Osteocyte (in vitro differentiated cells): ENCODE results near the gene KIAA0586. TPM values are rescaled to one million over a fixed set of nuclear protein-coding genes. Genes with fewer than 3 reads are reported as not detected.

Source experiments
- DNase-seq: peaks from one replicate; pipeline ENCODE4 v3.0.0; 2021; ENCODE audit warnings: mixed read lengths; ENCODE audit not compliant: unreplicated experiment; ENCODE audit errors: extremely low spot score
- H3K27ac Mint-ChIP-seq: one replicate; pipeline ENCODE4 v1.8.0; 2021; ENCODE audit warnings: mild to moderate bottlenecking, mixed read lengths; ENCODE audit not compliant: unreplicated experiment
- H3K27me3 Mint-ChIP-seq: one replicate; pipeline ENCODE4 v1.8.0; 2021; ENCODE audit warnings: mixed read lengths; ENCODE audit not compliant: unreplicated experiment
- H3K36me3 Mint-ChIP-seq: one replicate; pipeline ENCODE4 v1.8.0; 2021; ENCODE audit warnings: mixed read lengths; ENCODE audit not compliant: unreplicated experiment
- H3K4me1 Mint-ChIP-seq: one replicate; pipeline ENCODE4 v1.8.0; 2021; ENCODE audit warnings: mixed read lengths; ENCODE audit not compliant: unreplicated experiment
- H3K4me3 Mint-ChIP-seq: one replicate; pipeline ENCODE4 v1.8.0; 2021; ENCODE audit warnings: mild to moderate bottlenecking, moderate library complexity, mixed read lengths; ENCODE audit not compliant: unreplicated experiment
- H3K9me3 Mint-ChIP-seq: one replicate; pipeline ENCODE4 v1.8.0; 2021; ENCODE audit warnings: mixed read lengths; ENCODE audit not compliant: unreplicated experiment
- CTCF ChIP-seq: fragments of 200-600 bp; sonication (generic); IDR thresholded peaks from 2 replicates; pipeline ENCODE4 v1.5.0; 2021; ENCODE audit warnings: antibody characterized with exemption, mild to moderate bottlenecking, moderate library complexity
- total RNA-seq: library from RNA; stranded (reverse); gene quantifications from 2 replicates; pipeline ENCODE4 v1.2.1, GENCODE V29; 2021

Gene KIAA0586
- total RNA-seq, 1 donor from 2014 or later = 19.0 TPM

GRCh38 chr14:58397156-58397555, 30.4 kb upstream of the KIAA0586 start:
- Mint-ChIP-seq H3K9me3 (no peaks in the 10 kb centered on the region), H3K4me1 (peaks cover 7% of the 10 kb centered on the region), H3K27me3 (no peaks in the 10 kb centered on the region), H3K4me3 (no peak overlapping the region), H3K36me3 (no peaks in the 10 kb centered on the region), H3K27ac (no peak overlapping the region)
- TF ChIP-seq CTCF = no peak
- no peak for DNase-seq

- Mint-ChIP-seq H3K4me1 (peaks cover 7% of the 10 kb centered on the region), H3K4me3 (no peak overlapping the region), H3K27me3 (no peaks in the 10 kb centered on the region), H3K9me3 (no peaks in the 10 kb centered on the region), H3K36me3 (no peaks in the 10 kb centered on the region), H3K27ac (no peak overlapping the region)
- TF ChIP-seq CTCF = no peak
- no peak for DNase-seq
Observed at GRCh38 chr14:58398495-58398894, 29.0 kb upstream of the KIAA0586 start.

GRCh38 chr14:58398895-58399294, 28.6 kb upstream of the KIAA0586 start:
- no peak for DNase-seq
- H3K4me3 Mint-ChIP-seq = no peak overlapping the region
- no peak overlapping the region for H3K27ac Mint-ChIP-seq
- H3K27me3 Mint-ChIP-seq = no peaks in the 10 kb centered on the region
- H3K9me3 Mint-ChIP-seq = no peaks in the 10 kb centered on the region
- peaks cover 7% of the 10 kb centered on the region for H3K4me1 Mint-ChIP-seq
- no peak for TF ChIP-seq CTCF
- H3K36me3 Mint-ChIP-seq = no peaks in the 10 kb centered on the region

- no peak for DNase-seq
- no peaks in the 10 kb centered on the region for H3K9me3 Mint-ChIP-seq
- H3K27ac Mint-ChIP-seq = no peak overlapping the region
Observed at GRCh38 chr14:58401587-58401986, 25.9 kb upstream of the KIAA0586 start.

GRCh38 chr14:58408681-58409215, 18.8 kb upstream of the KIAA0586 start:
- Mint-ChIP-seq H3K27me3 (no peaks in the 10 kb centered on the region), H3K4me3 (no peak overlapping the region), H3K4me1 (no peaks in the 10 kb centered on the region), H3K27ac (no peak overlapping the region), H3K36me3 (peaks cover 34% of the 10 kb centered on the region), H3K9me3 (no peaks in the 10 kb centered on the region)
- DNase-seq = no peak
- TF ChIP-seq CTCF = no peak

More at GRCh38 chr14:58401587-58401986, 25.9 kb upstream of the KIAA0586 start:
- TF ChIP-seq CTCF = no peak
- Mint-ChIP-seq H3K4me3 (no peak overlapping the region), H3K27me3 (no peaks in the 10 kb centered on the region), H3K4me1 (no peaks in the 10 kb centered on the region), H3K36me3 (peaks cover 5% of the 10 kb centered on the region)
